ENCODE measurements around the gene SAP30L.

Gene SAP30L

DNA sequence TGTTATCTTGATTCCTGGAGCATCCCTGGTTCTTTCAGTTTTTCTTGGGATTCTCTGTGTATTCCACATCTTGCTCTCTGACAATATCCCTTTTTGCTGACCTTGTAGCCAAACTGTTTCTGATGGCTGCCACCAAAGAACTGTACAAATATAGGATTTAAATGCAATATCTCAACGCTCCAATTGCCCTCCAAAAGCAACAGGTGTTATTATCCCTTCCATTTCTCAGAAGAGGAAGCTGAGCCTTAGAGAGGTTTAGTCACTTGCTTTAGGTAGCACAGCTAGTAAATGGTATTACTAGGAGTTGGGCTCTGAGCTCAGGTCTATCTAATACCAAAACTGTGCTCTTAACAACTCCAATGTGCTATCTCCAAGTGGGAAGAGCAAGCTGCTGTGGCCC, 56.4 kb downstream of the SAP30L start:
- TF ChIP-seq, protein P1, sequence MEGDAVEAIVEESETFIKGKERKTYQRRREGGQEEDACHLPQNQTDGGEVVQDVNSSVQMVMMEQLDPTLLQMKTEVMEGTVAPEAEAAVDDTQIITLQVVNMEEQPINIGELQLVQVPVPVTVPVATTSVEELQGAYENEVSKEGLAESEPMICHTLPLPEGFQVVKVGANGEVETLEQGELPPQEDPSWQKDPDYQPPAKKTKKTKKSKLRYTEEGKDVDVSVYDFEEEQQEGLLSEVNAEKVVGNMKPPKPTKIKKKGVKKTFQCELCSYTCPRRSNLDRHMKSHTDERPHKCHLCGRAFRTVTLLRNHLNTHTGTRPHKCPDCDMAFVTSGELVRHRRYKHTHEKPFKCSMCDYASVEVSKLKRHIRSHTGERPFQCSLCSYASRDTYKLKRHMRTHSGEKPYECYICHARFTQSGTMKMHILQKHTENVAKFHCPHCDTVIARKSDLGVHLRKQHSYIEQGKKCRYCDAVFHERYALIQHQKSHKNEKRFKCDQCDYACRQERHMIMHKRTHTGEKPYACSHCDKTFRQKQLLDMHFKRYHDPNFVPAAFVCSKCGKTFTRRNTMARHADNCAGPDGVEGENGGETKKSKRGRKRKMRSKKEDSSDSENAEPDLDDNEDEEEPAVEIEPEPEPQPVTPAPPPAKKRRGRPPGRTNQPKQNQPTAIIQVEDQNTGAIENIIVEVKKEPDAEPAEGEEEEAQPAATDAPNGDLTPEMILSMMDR (conservative IDR thresholded peaks at IDR 0.05; ENCODE audit: control insufficient read depth, insufficient read depth, low read depth, low read length): no peak
- no peak for DNase-seq (ENCODE audit: low read depth)
- no peak overlapping the region for H3K4me3 ChIP-seq (ENCODE audit: control insufficient read depth, low read depth, low read length)

DNA sequence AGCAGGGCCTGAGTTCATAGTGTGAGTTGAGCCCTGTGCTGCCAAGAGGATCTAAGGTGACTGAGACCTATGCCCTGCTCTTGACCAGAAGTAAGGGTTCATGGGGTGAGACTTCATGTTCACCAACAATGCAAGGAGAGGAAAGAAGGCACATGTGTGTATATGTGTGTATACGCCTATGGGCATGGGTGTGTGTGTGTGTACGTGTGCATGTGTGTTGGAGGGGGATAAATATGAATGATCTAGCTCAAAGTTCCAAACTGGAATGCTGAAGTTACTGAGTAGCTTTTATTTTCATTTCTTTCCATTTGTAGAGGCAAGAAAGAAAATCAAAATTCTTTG, 57.9 kb downstream of the SAP30L start:
- no peak for DNase-seq (ENCODE audit: low read depth)
- TF ChIP-seq, protein P1 (conservative IDR thresholded peaks at IDR 0.05; ENCODE audit: control insufficient read depth, insufficient read depth, low read depth, low read length): no peak
- no peak overlapping the region for H3K4me3 ChIP-seq (ENCODE audit: control insufficient read depth, low read depth, low read length)

DNA sequence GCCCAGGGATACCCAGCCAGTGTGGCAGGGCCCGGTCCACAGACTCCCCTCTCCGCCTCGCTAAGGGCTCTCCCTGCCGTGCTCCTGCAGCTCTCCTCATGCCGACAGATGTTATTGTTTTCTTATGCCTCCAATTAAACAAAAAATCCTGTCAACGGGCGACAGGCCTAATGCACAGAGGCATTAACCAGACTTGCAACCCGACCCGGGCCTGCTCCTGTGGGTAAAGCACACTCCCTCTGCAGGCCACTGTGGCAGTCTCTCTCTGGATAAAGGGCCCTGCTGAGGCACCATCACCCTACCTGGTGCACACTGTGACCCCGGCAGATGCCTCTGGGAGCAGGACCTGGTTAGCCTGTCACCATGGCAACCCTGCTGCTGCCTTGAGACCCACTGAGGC, 59.8 kb downstream of the SAP30L start:
- TF ChIP-seq, protein P1 (conservative IDR thresholded peaks at IDR 0.05; ENCODE audit: control insufficient read depth, insufficient read depth, low read depth, low read length): no peak
- no peak for DNase-seq (ENCODE audit: low read depth)
- no peak overlapping the region for H3K4me3 ChIP-seq (ENCODE audit: control insufficient read depth, low read depth, low read length)

DNA sequence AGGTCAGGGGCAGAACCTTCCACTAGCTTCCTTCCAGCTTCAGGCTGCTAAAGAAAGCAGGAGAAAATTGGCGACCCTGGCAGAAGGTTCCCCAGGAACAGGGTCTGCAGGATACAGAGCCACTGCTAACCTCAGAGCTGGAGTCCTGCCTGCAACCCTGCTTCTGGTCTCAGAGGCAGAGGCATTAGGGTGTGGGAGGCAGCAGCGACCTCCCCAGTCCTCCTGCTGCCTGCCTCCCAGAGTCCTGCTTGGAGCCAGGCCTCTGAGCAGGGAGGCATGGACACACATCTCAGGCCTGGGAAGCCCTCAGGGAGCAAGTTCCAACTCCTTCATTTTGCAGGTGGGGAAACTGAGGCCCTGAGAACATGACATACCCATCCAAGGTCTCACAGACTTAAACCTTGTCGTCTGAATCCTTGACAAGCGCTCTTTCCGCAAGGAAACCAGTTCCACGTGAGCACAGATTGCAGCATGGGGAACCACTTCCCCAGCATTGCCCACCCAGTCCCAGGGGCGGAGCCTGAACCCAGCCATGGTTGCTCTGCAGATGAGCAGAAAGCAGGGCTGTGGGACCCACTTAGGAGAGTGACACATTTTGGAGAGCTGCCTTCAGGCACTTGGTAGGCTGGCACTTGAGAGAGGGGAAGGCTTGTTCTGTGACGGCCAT, 60.4 kb downstream of the SAP30L start:
- TF ChIP-seq, protein P1 (conservative IDR thresholded peaks at IDR 0.05; ENCODE audit: control insufficient read depth, insufficient read depth, low read depth, low read length): no peak
- H3K4me3 ChIP-seq (ENCODE audit: control insufficient read depth, low read depth, low read length): no peak overlapping the region
- DNase-seq (ENCODE audit: low read depth): no peak

DNA sequence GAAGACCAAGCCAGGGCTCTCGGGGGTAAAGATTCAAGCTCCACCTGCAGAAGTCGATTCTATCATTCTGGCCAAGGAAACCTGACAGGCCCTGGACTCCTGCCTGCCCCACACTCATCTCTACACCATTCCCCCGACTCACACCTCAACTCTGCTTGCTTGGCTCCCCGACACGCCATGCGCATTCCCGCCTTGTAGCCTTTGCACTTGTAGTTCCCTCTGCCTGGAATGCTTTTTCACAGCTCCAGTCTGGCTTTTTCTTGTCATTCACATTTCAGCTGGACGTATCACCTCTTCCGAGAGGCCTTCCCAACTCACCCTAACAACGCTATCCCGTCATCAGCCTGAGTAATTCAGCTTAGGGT, 60.9 kb downstream of the SAP30L start:
- TF ChIP-seq, protein P1 (conservative IDR thresholded peaks at IDR 0.05; ENCODE audit: control insufficient read depth, insufficient read depth, low read depth, low read length): no peak
- no peak for DNase-seq (ENCODE audit: low read depth)
- H3K4me3 ChIP-seq (ENCODE audit: control insufficient read depth, low read depth, low read length): no peak overlapping the region

DNA sequence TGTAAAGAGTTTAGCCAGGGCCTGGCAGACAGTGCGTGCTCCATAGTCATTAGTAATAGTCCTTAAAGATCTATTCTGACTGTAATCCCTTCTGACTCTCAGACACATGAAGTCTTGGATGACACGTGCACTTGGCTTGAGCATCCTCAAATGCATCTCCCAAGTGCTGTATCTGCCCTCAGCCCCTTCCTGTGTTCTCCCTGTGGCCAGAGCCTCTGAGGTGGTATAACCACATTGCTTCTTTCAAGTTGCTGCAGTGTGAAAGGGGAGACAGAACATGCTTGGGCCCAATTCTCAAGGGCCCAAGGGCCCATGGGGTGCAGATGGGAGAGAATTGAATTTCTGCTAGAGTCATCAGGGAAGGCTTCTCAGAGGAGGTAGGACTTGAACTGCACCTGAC, 62.3 kb downstream of the SAP30L start:
- TF ChIP-seq, protein P1 (conservative IDR thresholded peaks at IDR 0.05; ENCODE audit: control insufficient read depth, insufficient read depth, low read depth, low read length): no peak

More for the DNA sequence above, 62.3 kb downstream of the SAP30L start:
- no peak for DNase-seq (ENCODE audit: low read depth)
- no peak overlapping the region for H3K4me3 ChIP-seq (ENCODE audit: control insufficient read depth, low read depth, low read length)

Data from fibroblast of mammary gland (primary cell).